WERI-Rb-1 (cell line): ENCODE measurements around the gene TXNRD1.

Experiments used
- DNase-seq: peaks from one replicate; pipeline ENCODE4 v3.0.0-alpha.2; 2020
- H3K27ac ChIP-seq: fragments of 250-450 bp; sonication (Bioruptor Pico); 2 replicates; pipeline ENCODE4 v1.5.1; 2020; ENCODE audit warnings: mild to moderate bottlenecking, moderate library complexity
- H3K27me3 ChIP-seq: fragments of 250-450 bp; sonication (Bioruptor Pico); 2 replicates; pipeline ENCODE4 v1.5.1; 2021; ENCODE audit warnings: mild to moderate bottlenecking, low read depth, moderate library complexity; ENCODE audit not compliant: insufficient read depth, severe bottlenecking
- H3K36me3 ChIP-seq: fragments of 250-450 bp; sonication (Bioruptor Pico); 2 replicates; pipeline ENCODE4 v1.5.1; 2020; ENCODE audit warnings: mild to moderate bottlenecking, moderate library complexity
- H3K4me3 ChIP-seq: 2 replicates; pipeline ENCODE4 v1.5.1; 2011; ENCODE audit warnings: low read depth, mild to moderate bottlenecking, control low read depth, low read length
- H3K9me3 ChIP-seq: fragments of 250-450 bp; sonication (Bioruptor Pico); 2 replicates; pipeline ENCODE4 v1.5.1; 2021; ENCODE audit warnings: mild to moderate bottlenecking, moderate library complexity; ENCODE audit not compliant: severe bottlenecking
- TF ChIP-seq, protein P1 (sequence below): IDR thresholded peaks from 2 replicates; pipeline ENCODE4 v1.5.1; 2011; ENCODE audit warnings: low read depth, mild to moderate bottlenecking, control low read depth, inconsistent platforms, low read length

Gene TXNRD1

DNA sequence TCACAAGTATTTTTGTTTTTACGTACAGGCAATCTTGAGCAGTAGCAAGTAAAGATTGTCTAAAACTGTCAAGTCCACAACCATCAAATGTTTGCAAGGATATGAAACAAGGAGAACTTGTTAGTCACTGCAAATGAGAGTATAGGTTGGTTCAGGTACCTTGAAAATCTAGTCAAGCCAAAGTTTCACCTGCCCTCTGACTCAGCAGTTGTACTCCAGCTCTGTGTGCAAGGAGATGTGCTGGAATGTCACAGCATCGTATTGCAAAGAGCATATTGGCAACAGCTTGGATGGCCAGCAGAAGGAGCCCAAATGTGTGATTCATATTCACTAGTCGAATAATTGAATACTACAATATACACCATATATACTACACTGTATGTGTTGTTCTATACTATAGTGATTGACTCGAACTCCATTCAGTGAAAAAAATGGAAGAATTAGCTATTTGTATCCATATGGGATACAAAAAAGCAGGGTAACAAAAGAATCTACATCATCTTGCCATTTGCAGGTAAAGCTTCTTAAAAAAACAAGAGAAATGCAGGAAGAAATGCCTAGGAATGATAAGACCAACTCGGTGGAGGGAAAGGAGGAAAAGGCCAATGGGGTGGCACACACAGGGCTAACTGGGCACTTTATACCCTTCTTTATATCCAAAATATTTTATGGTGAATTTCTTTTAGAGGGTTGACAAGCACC, 131.9 kb downstream of the TXNRD1 start:
- no peak overlapping the region for H3K4me3 ChIP-seq
- TF ChIP-seq, protein P1, sequence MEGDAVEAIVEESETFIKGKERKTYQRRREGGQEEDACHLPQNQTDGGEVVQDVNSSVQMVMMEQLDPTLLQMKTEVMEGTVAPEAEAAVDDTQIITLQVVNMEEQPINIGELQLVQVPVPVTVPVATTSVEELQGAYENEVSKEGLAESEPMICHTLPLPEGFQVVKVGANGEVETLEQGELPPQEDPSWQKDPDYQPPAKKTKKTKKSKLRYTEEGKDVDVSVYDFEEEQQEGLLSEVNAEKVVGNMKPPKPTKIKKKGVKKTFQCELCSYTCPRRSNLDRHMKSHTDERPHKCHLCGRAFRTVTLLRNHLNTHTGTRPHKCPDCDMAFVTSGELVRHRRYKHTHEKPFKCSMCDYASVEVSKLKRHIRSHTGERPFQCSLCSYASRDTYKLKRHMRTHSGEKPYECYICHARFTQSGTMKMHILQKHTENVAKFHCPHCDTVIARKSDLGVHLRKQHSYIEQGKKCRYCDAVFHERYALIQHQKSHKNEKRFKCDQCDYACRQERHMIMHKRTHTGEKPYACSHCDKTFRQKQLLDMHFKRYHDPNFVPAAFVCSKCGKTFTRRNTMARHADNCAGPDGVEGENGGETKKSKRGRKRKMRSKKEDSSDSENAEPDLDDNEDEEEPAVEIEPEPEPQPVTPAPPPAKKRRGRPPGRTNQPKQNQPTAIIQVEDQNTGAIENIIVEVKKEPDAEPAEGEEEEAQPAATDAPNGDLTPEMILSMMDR, result no peak
- H3K9me3 ChIP-seq, result no peaks in the 10 kb centered on the region
- peaks cover 66% of the 10 kb centered on the region for H3K36me3 ChIP-seq
- no peak for DNase-seq
- no peak overlapping the region for H3K27ac ChIP-seq
- H3K27me3 ChIP-seq, result no peaks in the 10 kb centered on the region

DNA sequence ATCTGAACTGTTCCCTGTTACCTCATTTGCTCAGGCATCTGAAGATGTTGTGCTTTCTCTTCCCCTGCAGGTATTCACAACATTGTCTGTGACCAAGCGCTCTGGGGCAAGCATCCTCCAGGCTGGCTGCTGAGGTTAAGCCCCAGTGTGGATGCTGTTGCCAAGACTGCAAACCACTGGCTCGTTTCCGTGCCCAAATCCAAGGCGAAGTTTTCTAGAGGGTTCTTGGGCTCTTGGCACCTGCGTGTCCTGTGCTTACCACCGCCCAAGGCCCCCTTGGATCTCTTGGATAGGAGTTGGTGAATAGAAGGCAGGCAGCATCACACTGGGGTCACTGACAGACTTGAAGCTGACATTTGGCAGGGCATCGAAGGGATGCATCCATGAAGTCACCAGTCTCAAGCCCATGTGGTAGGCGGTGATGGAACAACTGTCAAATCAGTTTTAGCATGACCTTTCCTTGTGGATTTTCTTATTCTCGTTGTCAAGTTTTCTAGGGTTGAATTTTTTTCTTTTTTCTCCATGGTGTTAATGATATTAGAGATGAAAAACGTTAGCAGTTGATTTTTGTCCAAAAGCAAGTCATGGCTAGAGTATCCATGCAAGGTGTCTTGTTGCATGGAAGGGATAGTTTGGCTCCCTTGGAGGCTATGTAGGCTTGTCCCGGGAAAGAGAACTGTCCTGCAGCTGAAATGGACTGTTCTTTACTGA, 132.9 kb downstream of the TXNRD1 start:
- TF ChIP-seq, protein P1, result no peak
- no peak overlapping the region for H3K27ac ChIP-seq
- no peaks in the 10 kb centered on the region for H3K27me3 ChIP-seq
- no peak for DNase-seq
- H3K36me3 ChIP-seq, result peaks cover 59% of the 10 kb centered on the region
- H3K9me3 ChIP-seq, result no peaks in the 10 kb centered on the region
- H3K4me3 ChIP-seq, result no peak overlapping the region

DNA sequence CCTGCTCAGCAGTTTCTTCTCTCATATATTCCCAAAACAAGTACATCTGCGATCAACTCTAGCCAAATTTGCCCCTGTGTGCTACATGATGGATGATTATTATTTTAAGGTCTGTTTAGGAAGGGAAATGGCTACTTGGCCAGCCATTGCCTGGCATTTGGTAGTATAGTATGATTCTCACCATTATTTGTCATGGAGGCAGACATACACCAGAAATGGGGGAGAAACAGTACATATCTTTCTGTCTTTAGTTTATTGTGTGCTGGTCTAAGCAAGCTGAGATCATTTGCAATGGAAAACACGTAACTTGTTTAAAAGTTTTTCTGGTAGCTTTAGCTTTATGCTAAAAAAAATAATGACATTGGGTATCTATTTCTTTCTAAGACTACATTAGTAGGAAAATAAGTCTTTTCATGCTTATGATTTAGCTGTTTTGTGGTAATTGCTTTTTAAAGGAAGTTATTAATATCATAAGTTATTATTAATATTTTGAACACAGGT, 133.5 kb downstream of the TXNRD1 start:
- Histone ChIP-seq H3K27me3 (no peaks in the 10 kb centered on the region), H3K4me3 (no peak overlapping the region), H3K36me3 (peaks cover 59% of the 10 kb centered on the region), H3K27ac (no peak overlapping the region), H3K9me3 (no peaks in the 10 kb centered on the region)
- DNase-seq, result no peak
- TF ChIP-seq, protein P1, result no peak

DNA sequence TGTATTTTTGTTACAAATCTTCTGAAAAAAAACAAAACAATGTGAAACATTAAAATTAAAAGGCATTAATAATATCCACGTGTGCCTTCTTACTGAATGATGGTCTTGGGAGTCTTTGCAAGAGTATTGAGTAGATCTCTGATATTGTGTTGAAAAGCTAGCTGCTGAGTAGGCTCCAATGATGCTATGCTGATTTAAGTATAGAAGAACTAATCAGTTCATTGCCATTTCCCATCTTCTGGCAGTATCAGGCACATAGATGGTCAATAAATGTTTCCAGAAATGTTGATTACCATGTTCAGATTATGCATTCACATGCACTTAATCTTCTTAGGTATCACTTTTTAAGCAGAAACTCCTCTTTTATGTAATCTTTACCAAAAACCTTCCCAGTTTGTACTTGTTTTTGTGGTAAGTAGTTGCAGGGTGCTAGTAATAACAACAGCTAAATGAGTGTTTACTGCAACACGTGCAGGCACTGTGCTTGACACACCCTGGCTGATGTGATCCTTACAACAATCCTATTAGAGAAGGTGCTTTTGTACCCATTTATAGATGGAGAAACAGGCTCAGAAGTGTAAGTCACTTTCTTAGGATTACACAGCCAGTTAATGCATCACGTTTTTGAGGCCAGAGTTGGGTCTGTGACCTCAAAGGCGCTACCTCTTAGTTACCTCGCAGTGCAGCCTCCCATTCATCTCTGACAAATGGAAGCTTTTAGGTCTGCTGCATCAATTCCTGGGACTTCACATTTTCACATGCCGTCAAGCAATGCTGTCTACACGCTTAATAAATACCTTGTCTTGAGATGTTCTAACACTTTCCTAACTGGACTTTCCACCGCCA, 134.9 kb downstream of the TXNRD1 start:
- H3K27ac ChIP-seq, result no peak overlapping the region
- DNase-seq, result no peak
- TF ChIP-seq, protein P1, result no peak
- no peak overlapping the region for H3K4me3 ChIP-seq
- peaks cover 55% of the 10 kb centered on the region for H3K36me3 ChIP-seq
- no peaks in the 10 kb centered on the region for H3K9me3 ChIP-seq
- H3K27me3 ChIP-seq, result no peaks in the 10 kb centered on the region

- H3K9me3 ChIP-seq, result no peaks in the 10 kb centered on the region
- H3K27me3 ChIP-seq, result no peaks in the 10 kb centered on the region
- H3K36me3 ChIP-seq, result peaks cover 49% of the 10 kb centered on the region
- TF ChIP-seq, protein P1, result no peak
- DNase-seq, result no peak
- H3K4me3 ChIP-seq, result no peak overlapping the region
- no peak overlapping the region for H3K27ac ChIP-seq
These were observed 135.7 kb downstream of the TXNRD1 start for GRCh38 chr12:104351057-104351983.
